Endothelial cell of umbilical vein (primary cell): ENCODE measurements around the gene DYRK1B. TPM values are rescaled to one million over a fixed set of nuclear protein-coding genes. Genes with fewer than 3 reads are reported as not detected.

Experiments
- BruUV-seq: library from RNA; stranded (reverse); fragments of 400-500 nt; replicated peaks from 2 replicates; lab custom pipeline; 2021; lab: Mats Ljungman, UMichigan
- CTCF ChIA-PET: fragments of 300-600, 350-600 bp; sonication (Branson Sonifier 250); formaldehyde crosslinking; loops from one replicate; lab custom pipeline; 2021; ENCODE audit warnings: antibody characterized with exemption, inconsistent platforms; lab: Charles Lee
- POLR2A ChIA-PET: fragments of 300-600, 350-600 bp; sonication (Branson Sonifier 250); formaldehyde crosslinking; loops from one replicate; lab custom pipeline; 2021; ENCODE audit warnings: antibody characterized with exemption, inconsistent platforms; lab: Charles Lee
- DNase-seq: peaks from one replicate; pipeline ENCODE4 v3.0.0-alpha.2; 2011; ENCODE audit warnings: low read depth, low spot score
- FAIRE-seq: peaks from 2 replicates; lab custom pipeline; 2011; peaks lifted over from hg19 to GRCh38; lab: Jason Lieb, UNC
- H2AFZ ChIP-seq: 2 replicates; pipeline ENCODE4 v1.6.0; 2012; ENCODE audit warnings: low read depth, low read length, control low read depth, inconsistent platforms
- H3K27ac ChIP-seq: 2 replicates; pipeline ENCODE4 v1.5.1; 2011; ENCODE audit warnings: low read depth, mild to moderate bottlenecking, control low read depth, low read length, moderate library complexity; ENCODE audit not compliant: insufficient read depth
- H3K27me3 ChIP-seq, 2 experiments: 2 replicates each; pipeline versions ENCODE4 v1.6.0 to v1.6.1; 2011; ENCODE audit warnings: low read length in 2 of 2, mixed read lengths in 1 of 2; ENCODE audit not compliant: control insufficient read depth in 2 of 2, insufficient read depth in 2 of 2
- H3K36me3 ChIP-seq, 2 experiments: 2 replicates in 1 of 2; 3 replicates in 1 of 2; pipeline ENCODE4 v1.5.1; 2011; ENCODE audit warnings: low read length in 2 of 2, mild to moderate bottlenecking in 1 of 2, moderate library complexity in 1 of 2; ENCODE audit not compliant: control insufficient read depth in 2 of 2, insufficient read depth in 2 of 2; ENCODE audit errors: extremely low read depth in 1 of 2
- H3K4me1 ChIP-seq: 3 replicates; pipeline ENCODE4 v1.5.1; 2011; ENCODE audit warnings: mild to moderate bottlenecking, low read length; ENCODE audit not compliant: control insufficient read depth, insufficient read depth; ENCODE audit errors: extremely low read depth
- H3K4me2 ChIP-seq: 2 replicates; pipeline ENCODE4 v1.6.1; 2011; ENCODE audit warnings: low read length, control low read depth, mixed read lengths; ENCODE audit not compliant: insufficient read depth
- H3K4me3 ChIP-seq, 3 experiments: fragments of 200-600 bp in 1 of 3; sonication (generic), shearing (Covaris generic) in 1 of 3; replicated peaks in 1 of 3; 2 replicates each; pipeline ENCODE4 v1.5.1; 2011 to 2016; ENCODE audit warnings: control low read depth in 3 of 3, low read length in 3 of 3, mild to moderate bottlenecking in 2 of 3, inconsistent platforms in 1 of 3, low read depth in 1 of 3, moderate library complexity in 1 of 3; ENCODE audit not compliant: insufficient read depth in 1 of 3
- H3K79me2 ChIP-seq: 2 replicates; pipeline ENCODE4 v1.6.0; 2012; ENCODE audit warnings: low read length, inconsistent platforms; ENCODE audit not compliant: control insufficient read depth, insufficient read depth
- H3K9ac ChIP-seq: replicated peaks from 2 replicates; pipeline ENCODE3; 2011; ENCODE audit warnings: low read length, control low read depth; ENCODE audit not compliant: insufficient read depth; ENCODE audit errors: extremely low read depth
- H3K9me1 ChIP-seq: replicated peaks from 3 replicates; pipeline ENCODE4 v1.6.0; 2011; ENCODE audit warnings: mild to moderate bottlenecking, low read length; ENCODE audit not compliant: control insufficient read depth, insufficient read depth; ENCODE audit errors: extremely low read depth
- H3K9me3 ChIP-seq: replicated peaks from 2 replicates; pipeline ENCODE4 v1.5.1; 2012; ENCODE audit warnings: low read length, inconsistent platforms; ENCODE audit not compliant: control insufficient read depth, insufficient read depth
- H4K20me1 ChIP-seq: replicated peaks from 2 replicates; pipeline ENCODE3; 2011; ENCODE audit warnings: mild to moderate bottlenecking, low read length; ENCODE audit not compliant: control insufficient read depth, insufficient read depth; ENCODE audit errors: extremely low read depth
- FOS ChIP-seq: IDR thresholded peaks from 2 replicates; pipeline ENCODE4 v1.6.1; 2011; ENCODE audit warnings: mild to moderate bottlenecking, low read length, moderate library complexity, borderline replicate concordance; ENCODE audit not compliant: insufficient read depth
- GATA2 ChIP-seq: IDR thresholded peaks from 2 replicates; pipeline ENCODE4 v1.7.0; 2011; ENCODE audit warnings: low read depth, mild to moderate bottlenecking, moderate library complexity, mixed read lengths, low read length; ENCODE audit not compliant: insufficient read length, insufficient read depth
- POLR2A ChIP-seq: IDR thresholded peaks from 2 replicates; pipeline ENCODE4 v1.6.1; 2012; ENCODE audit warnings: low read depth, mild to moderate bottlenecking, control low read depth, low read length
- POLR2AphosphoS5 ChIP-seq: IDR thresholded peaks from 2 replicates; pipeline ENCODE4 v1.6.1; 2012; ENCODE audit warnings: low read depth, mild to moderate bottlenecking, control low read depth, low read length, moderate library complexity; ENCODE audit not compliant: insufficient read depth
- dilution Hi-C: fragments of 300-500 bp; cut with MboI; formaldehyde crosslinking; loops from one replicate; pipeline ENCODE4 v1.15.0; 2019; ENCODE audit warnings: low sequenced_read_pairs; ENCODE audit not compliant: extremely low pct_ligation_motif_present
- intact Hi-C: fragments of 100-400 bp; cut with micrococcal nuclease; formaldehyde crosslinking; loops from one replicate; pipeline ENCODE4 v1.10.0; 2022
- polyA plus RNA-seq, 4 experiments: library from polyadenylated mRNA; depleted of rRNA in 3 of 4; stranded (reverse) in 3 of 4; unstranded in 1 of 4; fragments of >200 nt; gene quantifications; 2 replicates each; pipeline versions ENCODE4 v1.2.1 to v1.2.3, GENCODE V29; 2011 to 2012; ENCODE audit warnings: missing spikeins in 1 of 4
- total RNA-seq: library from RNA; stranded (reverse); gene quantifications from 2 replicates; pipeline ENCODE4 v1.2.3, GENCODE V29; 2021
- TF ChIP-seq, protein P1 (sequence below), 2 donors: IDR thresholded peaks; 1 replicate in 1 of 2; 2 replicates in 1 of 2; pipeline ENCODE4 v1.5.1; 2011; ENCODE audit warnings: low read length in 2 of 2, mild to moderate bottlenecking in 2 of 2, moderate library complexity in 2 of 2, control low read depth in 1 of 2, inconsistent platforms in 1 of 2, low read depth in 1 of 2; ENCODE audit not compliant: insufficient read depth in 1 of 2; ENCODE audit errors: extremely low read depth in 1 of 2

The DYRK1B gene
- total and polyA plus RNA-seq, 2 donors (not counting 3 experiments of a cell fraction or from before 2014, with no cell fraction given) = 17.7 to 30.8 TPM

DNA sequence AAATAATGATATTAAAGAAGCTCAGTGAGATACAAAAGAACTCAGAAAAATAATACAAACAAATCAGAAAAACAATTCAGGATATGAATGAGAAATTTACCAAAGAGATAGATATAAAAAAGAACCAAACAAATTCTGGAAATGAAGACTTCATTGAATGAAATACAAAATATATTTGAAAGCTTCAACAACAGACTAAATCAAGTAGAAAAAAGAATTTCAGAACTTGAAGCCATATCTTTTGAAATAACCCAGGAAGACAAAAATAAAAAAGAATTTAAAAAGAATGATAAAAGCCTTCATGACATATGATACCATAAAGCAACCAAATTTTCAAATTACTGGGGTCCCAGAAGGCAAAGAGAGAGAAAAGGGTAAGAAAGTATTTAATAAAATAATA, 45.7 kb downstream of the DYRK1B start:
- no peak for DNase-seq
- POLR2A ChIA-PET = no interaction called here
- intact Hi-C loops = no loop called here

DNA sequence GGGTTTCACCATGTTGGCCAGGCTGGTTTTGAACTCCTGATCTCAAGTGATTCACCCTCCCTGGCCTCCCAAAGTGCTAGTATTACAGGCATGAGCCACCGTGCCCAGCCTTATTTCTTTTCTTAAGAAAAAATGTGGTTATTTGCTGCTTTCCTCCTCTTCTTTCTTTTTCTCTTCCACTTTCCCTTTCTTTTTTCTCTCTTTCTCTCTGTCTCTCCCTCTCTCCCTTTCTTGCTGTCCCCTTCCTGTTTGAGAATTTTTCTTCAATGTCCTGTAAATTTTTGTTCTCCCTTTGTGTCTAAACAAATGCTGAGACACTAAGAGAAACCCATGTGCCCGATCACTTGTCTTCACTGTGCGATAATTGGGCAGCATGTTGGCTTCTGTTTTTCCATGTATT, 53.1 kb downstream of the DYRK1B start:
- H3K4me2 ChIP-seq = no peak overlapping the region
- peaks cover 3 to 5% of the 10 kb centered on the region in 2 experiments for H3K27me3 ChIP-seq
- H3K9me1 ChIP-seq = no peaks in the 10 kb centered on the region
- no peak overlapping the region for H3K9ac ChIP-seq
- no peaks in the 10 kb centered on the region for H3K4me1 ChIP-seq
- no peak overlapping the region for H3K4me3 ChIP-seq
- dilution Hi-C loops = no loop called here
- ChIA-PET CTCF (interaction anchor here (1.8 kb wide), 1 partner anchor 12 kb away, joined by 12 read pairs; no protein-coding TSS in a partner anchor), POLR2A (no interaction called here)
- H2AFZ ChIP-seq = no peak overlapping the region
- no peaks in the 10 kb centered on the region for H3K9me3 ChIP-seq
- no peaks in the 10 kb centered on the region for H4K20me1 ChIP-seq
- DNase-seq (no peak), FAIRE-seq (no peak)
- H3K79me2 ChIP-seq = no peaks in the 10 kb centered on the region
- TF ChIP-seq, protein P1, sequence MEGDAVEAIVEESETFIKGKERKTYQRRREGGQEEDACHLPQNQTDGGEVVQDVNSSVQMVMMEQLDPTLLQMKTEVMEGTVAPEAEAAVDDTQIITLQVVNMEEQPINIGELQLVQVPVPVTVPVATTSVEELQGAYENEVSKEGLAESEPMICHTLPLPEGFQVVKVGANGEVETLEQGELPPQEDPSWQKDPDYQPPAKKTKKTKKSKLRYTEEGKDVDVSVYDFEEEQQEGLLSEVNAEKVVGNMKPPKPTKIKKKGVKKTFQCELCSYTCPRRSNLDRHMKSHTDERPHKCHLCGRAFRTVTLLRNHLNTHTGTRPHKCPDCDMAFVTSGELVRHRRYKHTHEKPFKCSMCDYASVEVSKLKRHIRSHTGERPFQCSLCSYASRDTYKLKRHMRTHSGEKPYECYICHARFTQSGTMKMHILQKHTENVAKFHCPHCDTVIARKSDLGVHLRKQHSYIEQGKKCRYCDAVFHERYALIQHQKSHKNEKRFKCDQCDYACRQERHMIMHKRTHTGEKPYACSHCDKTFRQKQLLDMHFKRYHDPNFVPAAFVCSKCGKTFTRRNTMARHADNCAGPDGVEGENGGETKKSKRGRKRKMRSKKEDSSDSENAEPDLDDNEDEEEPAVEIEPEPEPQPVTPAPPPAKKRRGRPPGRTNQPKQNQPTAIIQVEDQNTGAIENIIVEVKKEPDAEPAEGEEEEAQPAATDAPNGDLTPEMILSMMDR (IDR thresholded peaks at IDR 0.05; ENCODE audit: extremely low read depth in 1 of 2, insufficient read depth in 1 of 2, low read depth in 1 of 2, low read length in 2 of 2) = no peak
- TF ChIP-seq POLR2AphosphoS5 (no peak), FOS (no peak), GATA2 (no peak)
- no peaks in the 10 kb centered on the region for H3K36me3 ChIP-seq
- H3K27ac ChIP-seq = no peak overlapping the region
- BruUV-seq = no TSS peak
- intact Hi-C loops = no loop called here

More for the DNA sequence above, 45.7 kb downstream of the DYRK1B start:
- Histone ChIP-seq H3K36me3 (no peaks in the 10 kb centered on the region), H3K9ac (no peak overlapping the region), H3K4me3 (no peak overlapping the region), H3K9me3 (no peaks in the 10 kb centered on the region), H3K79me2 (no peaks in the 10 kb centered on the region), H3K9me1 (no peaks in the 10 kb centered on the region), H3K27me3 (no peaks in the 10 kb centered on the region), H2AFZ (no peak overlapping the region), H3K27ac (no peak overlapping the region), H4K20me1 (no peaks in the 10 kb centered on the region), H3K4me2 (no peak overlapping the region), H3K4me1 (no peaks in the 10 kb centered on the region)
- CTCF ChIA-PET = no interaction called here
- dilution Hi-C loops = no loop called here
- no peak for FAIRE-seq
- TF ChIP-seq POLR2A = no peak
- BruUV-seq = no TSS peak
